Measurements from ENCODE around the gene C10orf90.

The C10orf90 gene

DNA sequence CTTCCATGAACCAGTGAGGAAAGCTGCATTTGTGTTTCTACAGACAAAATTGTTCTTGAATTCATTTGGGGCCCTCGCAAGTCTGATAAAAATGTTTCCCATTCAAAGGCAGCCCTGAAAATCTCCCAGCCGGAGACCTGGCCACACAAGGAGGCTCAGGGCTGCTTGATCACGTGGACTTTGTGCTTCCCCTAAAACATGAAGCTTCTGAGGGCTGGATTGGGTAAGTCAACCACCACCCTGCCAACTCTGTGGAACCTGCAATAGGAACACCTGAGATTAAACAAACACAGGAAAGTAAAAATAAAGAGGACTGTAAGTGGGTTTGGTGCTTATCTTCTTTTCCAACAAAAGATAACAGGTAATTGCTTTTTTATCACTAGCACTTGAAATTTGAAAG, 133.8 kb downstream of the C10orf90 start:
- no peak for DNase-seq

DNA sequence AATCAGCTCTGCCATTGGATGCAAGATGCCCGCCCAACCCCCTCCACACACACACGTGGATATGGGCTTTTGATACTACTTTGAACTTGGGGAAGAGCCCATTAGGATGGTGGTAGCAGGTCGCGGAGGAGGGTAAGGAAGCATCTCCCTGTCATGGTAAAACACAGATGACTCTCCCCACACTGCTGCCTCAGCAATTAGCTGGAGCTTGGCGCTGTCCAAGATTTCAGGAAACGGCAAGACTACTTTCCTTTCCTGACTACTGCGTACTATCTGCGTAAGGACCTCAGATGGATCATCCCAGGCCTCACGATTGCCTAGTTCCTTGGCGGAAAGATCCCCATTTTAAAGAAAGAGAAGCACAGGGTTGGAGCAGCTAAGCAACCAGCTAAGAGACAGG, 134.3 kb downstream of the C10orf90 start:
- DNase-seq, result no peak

DNA sequence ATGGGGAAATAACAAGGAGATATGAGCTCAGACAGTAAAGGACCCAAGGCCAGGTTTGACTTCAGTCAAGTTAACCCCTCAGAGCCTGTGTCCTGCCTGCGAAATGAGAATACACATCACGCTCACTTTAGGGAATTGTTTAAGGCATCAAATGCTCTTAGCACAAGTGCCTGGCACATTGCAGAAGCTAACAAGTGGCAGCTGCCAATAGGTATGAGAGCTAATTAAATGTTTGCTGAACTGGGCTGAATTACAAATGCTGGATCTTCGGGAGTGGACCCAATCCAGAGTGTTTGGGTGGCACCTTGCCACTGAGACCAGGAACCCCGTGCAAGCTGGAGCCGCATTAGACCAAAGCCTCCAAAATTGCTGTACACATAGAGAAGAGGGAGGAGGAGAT, 136.8 kb downstream of the C10orf90 start:
- DNase-seq, result no peak

DNA sequence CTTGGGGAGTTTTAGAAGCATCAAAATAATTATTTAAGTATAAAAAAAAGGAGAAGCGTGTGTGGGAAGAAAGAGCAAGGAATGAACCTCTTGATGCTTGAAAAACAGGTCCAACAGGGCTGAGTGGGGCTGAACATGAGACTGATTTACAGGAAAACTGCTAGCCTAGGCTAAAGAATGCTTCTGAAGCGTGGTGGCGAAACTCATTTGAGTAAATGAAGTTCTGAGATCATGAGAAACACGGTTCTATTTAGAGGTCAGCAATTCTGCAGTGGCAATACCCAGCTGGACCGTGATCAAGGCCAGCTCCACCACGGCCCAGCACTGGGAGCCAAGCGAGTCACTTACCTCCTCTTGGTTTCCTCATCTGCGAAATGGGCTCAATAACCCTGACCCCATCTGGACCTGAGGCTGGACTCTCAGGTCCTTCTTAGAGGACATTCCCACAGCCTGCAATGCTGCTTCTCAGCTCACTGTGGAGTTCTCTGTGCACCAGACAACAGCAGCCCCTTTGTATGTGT, 142.1 kb downstream of the C10orf90 start:
- DNase-seq, result no peak

DNA sequence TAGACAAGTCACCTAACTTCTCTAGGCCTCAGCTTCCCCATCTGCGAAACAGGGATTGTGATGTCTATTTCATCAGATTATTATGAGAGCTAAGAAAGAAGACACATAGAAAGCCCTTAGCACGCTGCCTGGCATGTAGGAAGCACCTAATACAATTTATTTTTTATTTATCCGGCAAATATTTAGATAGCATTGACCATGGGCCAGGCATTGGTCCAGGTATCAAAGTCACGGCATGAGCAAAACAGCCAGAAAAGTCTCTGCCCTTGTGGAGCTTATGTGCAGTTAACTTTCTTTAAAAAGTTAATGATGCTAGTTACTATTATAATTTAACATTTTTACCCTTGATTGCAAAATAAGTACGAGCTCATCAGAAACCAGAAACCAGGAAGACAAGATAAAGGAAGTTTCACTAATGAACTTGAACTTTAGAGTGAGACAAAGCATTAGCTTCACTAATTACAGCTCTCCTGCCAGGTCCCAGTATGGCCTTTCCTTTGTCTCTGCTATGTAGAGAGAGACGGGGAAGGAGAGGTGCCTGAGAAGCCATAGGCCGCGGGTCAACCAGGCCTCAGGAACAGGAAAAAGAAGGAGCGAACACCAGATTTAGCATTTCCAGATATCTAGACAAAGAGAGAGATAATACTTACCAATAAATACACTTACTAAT, 142.7 kb downstream of the C10orf90 start:
- DNase-seq, result no peak

DNA sequence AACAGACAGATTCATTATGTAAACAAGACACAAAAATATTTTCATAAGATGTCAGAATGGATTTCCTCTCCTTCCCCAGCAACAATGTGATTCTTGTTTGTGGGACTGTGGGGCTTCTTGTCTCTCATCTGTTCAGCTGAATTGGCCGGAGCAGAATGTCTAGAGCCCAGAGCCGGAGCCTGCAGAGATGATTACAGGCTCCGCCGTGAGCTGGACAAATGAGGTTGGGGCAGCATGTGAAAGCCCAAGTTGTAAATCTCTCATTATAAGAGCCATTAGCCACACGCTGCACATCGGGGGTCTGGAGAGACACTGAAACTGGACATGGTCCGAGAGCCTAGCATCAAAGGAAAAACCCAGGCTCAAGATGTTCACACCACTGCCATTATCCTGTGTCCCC, 145.2 kb downstream of the C10orf90 start:
- no peak for DNase-seq

DNA sequence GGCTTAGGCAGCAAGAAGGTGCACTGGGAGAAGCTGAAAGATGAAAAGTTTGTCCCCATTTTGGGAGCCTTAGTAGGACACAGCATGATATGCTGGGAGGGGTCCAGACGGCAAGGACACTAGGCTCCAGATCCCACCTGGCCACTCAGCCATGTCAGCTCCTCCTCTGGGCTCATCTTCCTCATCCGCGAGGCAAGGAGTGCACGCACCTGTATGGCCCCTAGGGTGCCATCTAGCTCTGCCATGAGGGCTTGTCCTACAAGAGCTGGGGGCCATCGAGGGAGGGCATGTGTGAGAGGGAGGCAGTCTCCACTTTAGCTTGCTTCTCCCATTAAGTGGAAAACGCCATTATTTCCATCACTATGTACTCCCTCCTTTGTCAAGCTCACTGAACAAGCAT, 146.0 kb downstream of the C10orf90 start:
- no peak for DNase-seq

DNA sequence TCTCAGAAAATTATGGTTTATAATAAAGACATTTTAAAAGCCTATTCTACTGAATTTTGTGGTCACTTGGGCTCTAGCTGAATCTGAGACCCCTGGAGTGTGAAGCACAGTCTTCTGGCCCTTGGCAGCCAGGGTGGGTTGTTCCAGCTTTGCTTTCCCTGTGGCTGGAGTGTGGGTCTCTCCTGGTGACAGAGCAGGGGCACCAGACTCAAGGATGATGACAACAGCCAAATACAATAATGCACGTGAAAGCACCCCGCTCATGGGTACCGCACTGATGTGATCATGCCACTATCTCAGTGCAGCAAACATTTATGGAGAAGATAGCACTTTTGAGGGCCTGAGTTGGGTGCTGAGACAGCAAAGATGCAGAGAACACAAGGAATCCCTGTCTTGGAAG, 147.4 kb downstream of the C10orf90 start:
- DNase-seq, result no peak

DNA sequence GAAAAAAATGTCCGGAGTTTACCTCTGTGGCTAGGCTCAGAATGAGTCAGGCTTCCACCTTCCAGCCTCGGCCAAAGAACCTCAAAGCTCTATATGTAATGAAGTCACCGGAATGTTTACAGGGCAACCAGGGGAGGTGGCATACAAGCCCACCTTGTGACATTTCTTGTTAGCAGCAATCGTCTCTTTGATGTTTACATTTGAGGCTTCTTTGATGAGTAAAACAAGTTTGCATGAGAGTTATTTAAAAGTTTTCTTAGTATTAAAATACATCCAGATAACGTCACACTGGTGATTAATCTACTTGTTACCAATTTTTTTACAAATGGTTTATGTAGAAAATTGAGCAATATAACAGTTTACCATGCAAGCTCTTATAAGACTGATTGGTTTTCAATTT, 149.1 kb downstream of the C10orf90 start:
- no peak for DNase-seq

DNA sequence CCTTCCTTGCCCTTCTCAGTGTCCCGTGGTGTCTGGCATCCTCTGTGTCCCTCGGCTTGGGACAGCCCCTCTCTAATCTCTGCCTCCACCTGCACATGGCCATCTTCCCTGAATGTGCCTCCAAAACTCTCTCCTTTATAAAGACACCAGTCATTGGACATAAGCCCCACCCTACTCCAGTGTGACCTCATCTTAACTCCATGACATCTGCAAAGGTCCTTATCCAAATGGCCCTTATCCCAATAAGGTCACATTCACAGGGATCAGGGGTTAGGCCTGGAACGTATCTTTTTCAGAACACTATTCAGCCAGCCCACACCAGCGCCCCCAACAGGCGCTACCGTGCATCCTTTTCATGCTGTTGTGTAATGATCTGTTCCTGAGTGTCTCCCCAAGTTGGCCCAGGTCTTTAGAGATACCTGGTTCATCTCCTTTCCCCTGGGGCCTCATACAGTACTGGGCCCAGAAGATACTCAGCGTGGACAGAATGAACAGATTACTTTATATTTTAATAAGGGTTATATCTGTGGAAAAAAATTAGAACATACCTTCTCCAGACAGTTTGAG, 149.7 kb downstream of the C10orf90 start:
- no peak for DNase-seq

DNA sequence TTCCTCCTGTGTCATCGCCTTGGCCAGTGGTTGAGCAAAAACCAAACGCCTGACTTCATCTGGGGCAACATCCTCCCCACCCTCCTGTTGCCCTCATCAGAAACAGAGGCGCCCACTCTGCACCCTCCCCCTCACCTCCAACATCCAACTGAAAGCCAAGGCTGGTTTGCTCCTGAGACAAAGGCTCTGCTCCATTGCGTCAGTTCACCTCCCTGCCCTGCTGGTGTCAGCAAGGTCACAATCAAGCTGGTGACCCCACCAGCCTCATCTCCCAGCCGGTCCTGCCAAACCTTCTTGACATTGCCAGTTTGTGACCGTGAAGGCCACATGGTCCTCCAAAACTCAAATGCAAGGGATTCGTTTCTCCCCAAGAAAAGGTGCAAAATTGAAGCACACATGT, 150.5 kb downstream of the C10orf90 start:
- no peak for DNase-seq

DNA sequence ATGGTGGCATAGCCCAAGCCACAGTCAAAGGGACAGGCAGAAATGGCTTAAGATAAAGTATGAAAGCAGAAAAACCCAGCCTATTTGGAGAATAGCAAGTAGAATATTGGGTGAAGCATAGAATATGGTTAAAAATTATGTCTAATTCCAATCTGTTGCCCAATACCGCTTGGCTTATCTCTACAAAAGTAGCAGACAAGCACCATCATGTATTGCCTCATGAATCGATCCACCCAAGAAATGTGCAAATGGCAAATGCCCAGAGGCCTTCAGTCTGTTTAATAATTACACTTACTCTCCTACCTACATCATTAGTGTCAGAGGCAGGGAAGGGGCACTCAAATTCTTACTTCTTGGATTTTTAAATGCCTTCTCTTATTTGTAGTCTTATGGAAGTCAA, 151.3 kb downstream of the C10orf90 start:
- no peak for DNase-seq

DNA sequence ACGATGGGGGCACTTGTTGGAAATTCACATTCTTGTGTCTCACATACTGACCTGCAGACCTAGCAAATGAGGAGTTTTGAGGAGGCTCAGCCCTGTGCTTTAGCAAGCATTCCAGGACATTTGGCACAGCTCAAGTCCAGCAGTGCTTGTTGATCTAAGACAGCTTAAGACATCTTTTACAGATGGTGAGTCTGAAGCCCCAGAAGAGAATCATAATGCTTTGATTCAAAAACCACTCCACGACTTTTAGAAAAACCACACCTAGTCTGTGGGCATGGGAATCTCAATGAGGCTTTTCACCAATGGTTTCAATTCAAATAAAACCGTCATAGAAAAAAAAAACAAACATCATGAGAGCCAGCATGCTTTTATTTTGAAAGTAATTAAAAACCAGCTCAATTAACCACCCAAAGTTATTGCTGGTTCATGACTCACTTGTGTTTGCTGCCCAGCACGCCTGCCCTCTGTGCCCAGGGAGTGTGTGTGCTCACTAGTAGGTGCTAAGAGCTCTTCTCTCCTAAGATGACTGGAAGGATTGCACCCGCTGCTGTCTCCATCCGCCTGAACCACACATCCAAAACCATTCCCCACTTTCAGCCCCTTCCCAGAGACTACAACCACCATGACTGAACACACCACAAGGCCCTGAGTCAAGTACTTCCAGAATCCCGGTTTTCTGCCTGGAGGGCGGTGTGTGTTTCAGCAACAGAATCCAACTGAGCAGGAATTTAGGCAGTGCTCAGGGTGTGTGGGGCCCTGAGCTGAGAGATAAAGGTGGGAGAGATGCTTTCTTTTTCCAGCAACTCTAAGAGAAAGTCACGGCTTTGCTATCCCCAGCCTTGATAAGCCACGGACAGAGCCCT, 152.0 kb downstream of the C10orf90 start:
- no peak for DNase-seq

DNA sequence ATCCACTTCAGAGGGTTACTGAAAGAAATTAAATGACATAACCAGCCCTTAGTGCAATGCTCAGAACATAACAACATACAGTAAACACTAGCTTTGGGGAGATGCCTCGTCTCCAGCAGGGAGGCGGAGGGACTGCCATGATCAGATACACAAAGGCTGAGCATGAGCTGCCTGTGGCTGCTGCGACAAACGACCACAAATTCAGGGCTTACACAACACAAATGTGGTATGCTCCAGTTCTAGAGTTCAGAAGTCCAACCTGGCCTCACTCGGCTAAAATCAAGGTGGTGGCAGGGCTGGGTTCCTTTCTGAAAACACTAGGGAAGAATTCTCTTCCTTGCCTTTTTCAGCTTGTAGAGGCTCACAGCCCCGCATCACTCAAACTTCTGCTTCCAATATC, 154.0 kb downstream of the C10orf90 start:
- no peak for DNase-seq

DNA sequence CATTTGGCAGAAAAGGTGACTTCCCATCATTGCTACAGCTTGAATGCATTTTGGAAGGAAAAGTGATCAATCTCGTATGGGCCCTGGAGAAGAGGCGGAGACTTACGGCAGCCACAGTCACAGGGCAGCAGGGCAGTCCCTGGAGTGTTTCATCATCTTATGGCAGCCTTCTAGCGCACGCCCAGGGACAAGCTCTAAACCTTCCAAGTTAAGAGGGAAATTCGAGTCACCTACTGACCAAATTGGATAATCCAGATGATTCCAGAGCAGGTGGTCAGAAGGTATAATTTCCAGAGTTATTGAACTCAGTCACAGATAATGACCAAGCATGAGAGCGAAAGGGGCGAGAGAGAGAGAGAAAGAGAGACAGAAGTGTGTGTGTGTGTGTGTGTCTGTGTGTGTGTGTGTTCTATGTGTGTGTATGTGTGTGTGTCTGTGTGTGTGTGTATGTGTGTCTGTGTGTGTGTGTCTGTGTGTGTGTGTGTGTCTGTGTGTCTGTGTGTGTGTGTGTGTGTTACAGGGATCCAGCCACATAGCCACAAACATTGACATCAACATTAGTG, 158.5 kb downstream of the C10orf90 start:
- DNase-seq, result no peak

DNA sequence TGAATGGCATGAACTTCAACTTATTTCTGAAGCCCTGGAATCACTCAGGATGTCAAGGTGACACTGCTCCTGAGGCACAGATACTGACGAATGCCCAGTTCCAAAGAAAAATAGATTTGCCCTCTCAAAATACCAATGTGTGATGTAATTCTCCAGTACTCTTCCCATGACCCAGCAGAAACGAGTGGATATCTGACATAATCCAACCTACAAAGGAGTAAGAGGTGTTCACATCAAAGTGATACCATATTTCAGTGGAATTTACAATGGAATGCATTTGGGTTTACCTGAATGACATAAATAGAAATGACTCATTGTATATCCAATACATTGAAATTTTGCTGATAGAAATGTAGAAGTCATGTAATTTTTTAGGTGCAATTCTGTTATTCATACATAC, 161.3 kb downstream of the C10orf90 start:
- DNase-seq, result no peak

DNA sequence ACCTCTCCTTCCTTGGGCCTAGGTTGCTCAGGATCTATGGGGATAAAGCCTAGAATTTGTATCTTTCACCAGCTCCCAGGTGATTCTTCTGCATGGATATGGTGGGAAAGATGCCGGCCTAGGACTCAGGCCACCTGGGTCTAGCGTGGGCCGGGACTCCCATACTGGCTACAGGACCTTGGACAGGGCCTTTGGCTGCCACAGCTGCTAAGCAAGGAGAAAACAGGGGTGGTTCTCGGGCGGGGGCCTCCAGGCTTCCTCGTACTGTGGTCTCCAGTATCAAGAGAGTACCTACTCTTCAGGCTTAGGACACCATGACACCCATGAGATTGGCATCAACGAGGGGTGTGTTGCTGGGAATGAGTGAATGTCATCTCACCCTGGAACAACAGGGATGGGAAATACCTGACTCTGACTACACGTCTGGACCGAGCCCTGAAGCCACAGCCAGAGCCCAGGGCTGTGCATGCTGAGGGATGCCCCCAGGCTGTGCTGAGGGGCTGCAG, 161.9 kb downstream of the C10orf90 start:
- no peak for DNase-seq

DNA sequence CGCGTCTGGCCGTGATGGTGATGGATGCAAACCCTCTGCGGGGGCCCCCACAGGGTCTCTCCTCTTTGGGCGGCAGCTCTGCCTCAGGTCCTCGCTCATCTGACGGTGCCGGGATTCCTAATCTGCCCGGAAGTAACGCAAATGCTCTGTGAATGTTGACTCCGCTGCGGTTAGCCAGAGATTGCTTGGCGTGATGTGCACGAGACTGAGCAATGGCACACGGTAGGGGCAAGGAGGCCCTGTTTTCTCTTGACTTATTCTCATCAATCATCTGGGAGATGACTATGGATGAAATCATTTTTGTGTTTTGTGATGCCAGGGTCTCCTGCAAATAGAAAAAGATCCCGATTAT, 165.8 kb downstream of the C10orf90 start:
- no peak for DNase-seq

DNA sequence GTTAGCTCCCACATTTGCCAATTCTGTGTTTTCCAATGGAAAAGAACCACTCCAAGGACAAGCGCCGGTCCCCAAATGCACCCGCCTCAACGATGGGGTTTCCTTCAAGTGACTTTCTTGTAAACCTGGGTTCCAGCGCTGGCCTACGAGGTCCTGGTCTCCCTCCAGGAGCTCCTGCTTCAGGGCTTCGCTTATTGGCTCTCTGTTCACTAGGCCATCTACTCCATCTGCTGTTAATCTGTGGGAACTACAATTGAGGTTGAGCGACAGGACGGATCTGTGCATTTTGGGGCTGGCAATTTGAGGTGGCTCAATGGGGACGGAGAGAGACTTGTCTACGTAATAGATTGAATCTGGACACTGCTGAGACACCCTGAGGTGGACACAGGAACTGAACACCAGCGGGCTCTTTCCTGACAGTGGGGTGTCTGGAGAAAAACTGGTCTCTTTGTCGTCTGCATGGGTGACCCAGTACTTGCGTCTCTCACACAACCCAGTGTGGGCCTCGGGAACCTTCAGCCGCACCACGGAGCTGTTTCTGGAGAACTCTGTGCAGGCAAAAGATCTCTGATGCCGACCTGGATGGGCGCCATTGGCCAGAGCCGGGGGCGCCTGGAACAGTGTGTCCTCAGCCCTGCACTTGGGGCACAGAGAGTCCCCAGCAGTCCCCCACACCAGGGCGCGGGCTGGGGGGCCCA, 166.3 kb downstream of the C10orf90 start:
- no peak for DNase-seq

DNA sequence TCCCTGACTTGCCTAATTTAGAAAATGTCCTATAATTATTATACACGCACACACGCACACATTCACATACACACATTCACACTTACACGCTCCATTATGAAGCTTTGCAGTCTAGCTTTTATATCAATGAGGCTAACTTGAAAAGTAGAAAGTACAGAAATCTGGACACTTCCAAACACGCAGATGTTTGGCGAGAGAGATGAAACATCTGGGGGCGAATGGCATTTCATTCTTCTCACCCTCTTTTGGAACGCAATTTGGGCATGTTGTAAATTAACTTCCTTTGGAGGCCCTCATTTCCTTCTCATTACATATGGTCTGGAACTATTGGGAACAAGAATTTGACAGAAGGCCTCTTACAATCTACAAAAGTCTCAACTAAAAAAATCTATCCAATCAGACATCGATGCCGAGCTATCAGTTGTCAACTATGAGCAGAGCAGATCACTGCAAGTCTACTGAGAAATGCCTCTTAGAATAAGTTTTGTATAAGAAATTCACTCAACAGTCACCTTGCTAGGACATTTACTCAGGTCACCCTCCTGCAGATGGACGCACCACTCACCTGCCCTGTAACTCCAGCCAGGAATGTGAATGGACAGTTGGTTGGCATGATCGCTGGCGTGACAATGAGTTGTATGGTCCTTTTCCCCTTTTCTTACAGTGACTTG, 167.0 kb downstream of the C10orf90 start:
- DNase-seq, result no peak

DNA sequence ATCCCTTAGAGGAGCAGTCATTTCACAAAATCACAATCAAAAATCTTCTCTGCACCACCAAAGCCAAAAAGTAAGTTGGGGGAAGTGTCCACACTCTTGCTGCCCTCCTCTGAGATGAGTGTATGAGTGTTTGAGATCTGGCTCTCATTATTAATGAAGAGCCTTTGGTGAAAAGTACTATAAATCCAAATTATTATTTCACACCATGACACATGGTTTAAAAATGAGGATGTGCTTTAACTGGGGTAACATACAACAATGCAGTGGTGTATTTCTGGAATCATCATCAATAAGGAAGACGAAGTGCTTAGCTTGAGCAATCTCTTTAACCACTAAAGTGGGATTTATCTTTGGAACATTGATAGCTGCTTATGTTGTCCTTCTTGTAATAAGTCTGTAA, 168.1 kb downstream of the C10orf90 start:
- DNase-seq, result no peak

DNA sequence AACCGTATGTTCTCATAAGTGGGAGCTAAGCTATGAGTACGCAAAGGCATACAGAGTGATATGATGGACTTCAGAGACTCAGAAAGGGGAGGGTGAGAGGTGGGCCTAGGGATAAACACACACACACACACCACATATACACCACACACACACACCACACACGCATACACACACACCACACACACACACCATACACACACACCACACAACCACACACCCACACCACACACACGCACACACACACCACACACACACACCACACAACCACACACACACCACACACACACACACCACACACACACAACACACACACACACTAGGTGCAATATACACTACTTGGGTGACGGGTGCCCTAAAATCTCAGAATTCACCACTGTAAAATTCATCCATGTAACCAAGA, 168.7 kb downstream of the C10orf90 start:
- DNase-seq, result no peak

All from activated naive CD4-positive, alpha-beta T cell (primary cell).